ENCODE results near the gene DPH1. TPM values are rescaled to one million over a fixed set of nuclear protein-coding genes. Genes with fewer than 3 reads are reported as not detected.
"Not testable (repeated sequence)": the region's sequence is repeated elsewhere in the genome, so short reads cannot be mapped to it uniquely, and the experiment has no call there.

The DPH1 gene
- total RNA-seq = 10 to 100 TPM; 41.6 to 61.1 (median 49.3) TPM

DNA sequence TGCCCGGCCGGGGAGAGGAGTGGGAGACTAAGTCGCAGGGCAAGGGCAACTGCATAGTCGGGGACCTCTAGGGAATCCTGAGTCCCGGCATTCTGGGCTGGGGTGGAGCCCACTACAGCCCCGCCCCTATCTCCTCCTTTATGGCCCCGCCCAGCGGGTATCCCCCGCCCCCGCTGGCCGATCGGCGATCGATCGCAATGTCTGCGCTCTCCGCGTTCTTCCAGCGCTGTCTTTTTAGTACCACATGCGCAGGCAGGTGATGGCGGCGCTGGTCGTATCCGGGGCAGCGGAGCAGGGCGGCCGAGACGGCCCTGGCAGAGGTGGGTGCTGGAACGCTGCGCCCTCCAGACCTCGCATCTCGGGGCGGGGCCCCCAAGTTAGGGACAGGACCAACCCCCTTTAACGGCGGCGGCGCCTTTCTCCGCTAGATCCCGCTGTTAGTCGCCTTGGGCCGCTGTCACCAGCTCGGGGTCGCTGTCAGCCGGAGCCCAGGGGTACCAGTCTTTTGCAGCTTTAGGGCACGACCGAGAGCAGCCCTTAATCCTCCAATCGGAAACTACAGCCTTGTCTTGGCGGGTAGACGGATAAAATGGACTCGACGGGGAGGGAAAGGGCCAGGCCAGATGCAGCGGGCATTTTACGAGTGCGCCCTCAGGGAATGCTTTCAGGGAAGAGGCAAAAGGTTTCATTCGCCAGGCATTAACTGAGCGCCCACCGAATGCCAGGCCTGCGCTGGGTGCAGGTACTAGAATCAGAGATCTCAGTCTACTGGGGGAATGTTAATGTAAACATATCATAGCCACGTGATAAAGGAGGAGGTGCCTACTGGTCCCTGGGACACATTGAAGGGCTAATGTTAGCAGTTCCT, at the start of gene DPH1:
Gene DPH1, plus strand, starts transcription at position 243 of the 868 bp plus-strand sequence. Its CDS starts 17 bp downstream, at position 260.
- 1 to 3% methylated on average over 24 to 38 of the region's 59 CpGs for WGBS, 2 donors
- peak; percentile 78 to 84 for DNase-seq
- intact Hi-C loops (cut with DNase I) = no loop called here

DNA sequence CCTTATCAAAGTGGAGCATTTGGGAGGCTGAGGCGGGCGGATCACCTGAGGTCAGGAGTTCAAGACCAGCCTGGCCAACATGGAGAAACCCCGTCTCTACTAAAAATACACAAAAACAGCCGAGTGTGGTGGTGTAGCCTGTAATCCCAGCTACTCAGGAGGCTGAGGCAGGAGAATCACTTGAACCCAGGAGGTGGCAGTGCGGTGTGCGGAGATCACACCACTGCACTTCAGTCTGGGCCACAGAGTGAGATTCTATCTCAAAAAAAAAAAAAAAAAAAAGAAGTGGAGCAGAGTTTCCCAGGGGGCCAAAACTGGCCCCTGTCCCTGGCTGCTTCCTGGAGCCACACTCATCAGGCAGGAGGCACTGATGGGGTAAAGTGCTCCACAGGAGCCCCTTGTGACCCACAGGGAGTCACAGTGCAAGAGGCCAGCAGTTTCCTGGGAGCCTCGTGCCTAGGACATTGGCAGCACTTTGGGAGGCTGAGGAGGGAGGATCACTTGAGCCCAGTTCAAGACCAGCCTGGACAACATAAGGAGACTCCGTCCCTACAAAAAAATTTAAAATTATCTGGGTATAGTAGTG, 49.2 kb upstream of the DPH1 start:
- H3K4me3 ChIP-seq (replicated peaks in 1 of 3) = no peak overlapping the region
- no peak for DNase-seq
- intact Hi-C loops (cut with DNase I) = no loop called here
- no peaks in the 10 kb centered on the region for H3K9me3 ChIP-seq
- no peak for TF ChIP-seq POLR2A (IDR thresholded peaks at IDR 0.05)
- TF ChIP-seq, protein P1, sequence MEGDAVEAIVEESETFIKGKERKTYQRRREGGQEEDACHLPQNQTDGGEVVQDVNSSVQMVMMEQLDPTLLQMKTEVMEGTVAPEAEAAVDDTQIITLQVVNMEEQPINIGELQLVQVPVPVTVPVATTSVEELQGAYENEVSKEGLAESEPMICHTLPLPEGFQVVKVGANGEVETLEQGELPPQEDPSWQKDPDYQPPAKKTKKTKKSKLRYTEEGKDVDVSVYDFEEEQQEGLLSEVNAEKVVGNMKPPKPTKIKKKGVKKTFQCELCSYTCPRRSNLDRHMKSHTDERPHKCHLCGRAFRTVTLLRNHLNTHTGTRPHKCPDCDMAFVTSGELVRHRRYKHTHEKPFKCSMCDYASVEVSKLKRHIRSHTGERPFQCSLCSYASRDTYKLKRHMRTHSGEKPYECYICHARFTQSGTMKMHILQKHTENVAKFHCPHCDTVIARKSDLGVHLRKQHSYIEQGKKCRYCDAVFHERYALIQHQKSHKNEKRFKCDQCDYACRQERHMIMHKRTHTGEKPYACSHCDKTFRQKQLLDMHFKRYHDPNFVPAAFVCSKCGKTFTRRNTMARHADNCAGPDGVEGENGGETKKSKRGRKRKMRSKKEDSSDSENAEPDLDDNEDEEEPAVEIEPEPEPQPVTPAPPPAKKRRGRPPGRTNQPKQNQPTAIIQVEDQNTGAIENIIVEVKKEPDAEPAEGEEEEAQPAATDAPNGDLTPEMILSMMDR (IDR thresholded peaks at IDR 0.05) = no peak
- WGBS, 2 donors = 89 to 90% methylated on average over 8 of the region's 8 CpGs
- no peaks in the 10 kb centered on the region for H3K27me3 ChIP-seq
- H3K4me1 ChIP-seq = peaks cover 16 to 50% of the 10 kb centered on the region in 2 donors
- H3K27ac ChIP-seq = no peak overlapping the region
- H3K36me3 ChIP-seq = no peaks in the 10 kb centered on the region

More for the DNA sequence above, at the start of gene DPH1:
- H3K4me1 ChIP-seq = peaks cover 13 to 25% of the 10 kb centered on the region in 2 donors
- H3K27ac ChIP-seq = peak within 1 kb of the TSS in 2 of 3 donors; percentile 31 to 53
- no peaks in the 10 kb centered on the region for H3K27me3 ChIP-seq
- peaks cover 0 to 6% of the 10 kb centered on the region in 2 donors for H3K36me3 ChIP-seq
- H3K9me3 ChIP-seq = no peaks in the 10 kb centered on the region
- H3K4me3 ChIP-seq (replicated peaks in 1 of 3) = peak within 1 kb of the TSS; percentile 96 to 99 (median 98)
- TF ChIP-seq, protein P1 (IDR thresholded peaks at IDR 0.05) = peak in 1 of 6 experiments; percentile 17
- TF ChIP-seq POLR2A (IDR thresholded peaks at IDR 0.05) = peak in 1 of 2 donors; percentile 51

DNA sequence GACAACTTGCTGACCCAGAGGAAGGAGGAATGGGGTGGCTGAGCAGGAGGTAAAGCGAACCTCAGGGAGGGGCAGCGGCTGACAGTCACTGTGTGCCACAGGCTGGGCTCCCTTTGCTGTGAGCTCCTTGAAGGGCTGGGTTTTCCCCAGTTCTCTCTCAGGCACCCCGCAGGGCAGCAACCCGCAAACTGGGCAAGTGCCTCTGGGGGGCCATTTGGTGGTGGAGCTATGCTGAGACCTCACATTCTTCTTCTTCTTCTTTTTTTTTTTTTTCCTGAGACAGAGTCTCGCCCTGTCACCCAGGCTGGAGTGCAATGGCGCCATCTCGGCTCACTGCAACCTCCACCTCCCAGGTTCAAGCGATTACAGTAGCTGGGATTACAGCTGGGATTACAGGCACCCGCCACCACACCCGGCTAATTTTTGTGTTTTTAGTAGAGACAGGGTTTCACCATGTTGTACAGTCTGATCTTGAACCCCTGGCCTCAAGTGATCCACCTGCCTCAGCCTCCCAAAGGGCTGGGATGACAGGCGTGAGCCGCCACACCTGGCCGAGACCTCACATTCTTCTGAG, 47.1 kb upstream of the DPH1 start:
- WGBS, 2 donors = 88 to 90% methylated on average over 13 of the region's 13 CpGs
- H3K36me3 ChIP-seq; H3K4me3 ChIP-seq (replicated peaks in 1 of 3); H3K27ac ChIP-seq; intact Hi-C loops (cut with DNase I); H3K9me3 ChIP-seq; H3K27me3 ChIP-seq; DNase-seq: not testable (repeated sequence)
- H3K4me1 ChIP-seq = peaks cover 14 to 41% of the 10 kb centered on the region in 2 donors

DNA sequence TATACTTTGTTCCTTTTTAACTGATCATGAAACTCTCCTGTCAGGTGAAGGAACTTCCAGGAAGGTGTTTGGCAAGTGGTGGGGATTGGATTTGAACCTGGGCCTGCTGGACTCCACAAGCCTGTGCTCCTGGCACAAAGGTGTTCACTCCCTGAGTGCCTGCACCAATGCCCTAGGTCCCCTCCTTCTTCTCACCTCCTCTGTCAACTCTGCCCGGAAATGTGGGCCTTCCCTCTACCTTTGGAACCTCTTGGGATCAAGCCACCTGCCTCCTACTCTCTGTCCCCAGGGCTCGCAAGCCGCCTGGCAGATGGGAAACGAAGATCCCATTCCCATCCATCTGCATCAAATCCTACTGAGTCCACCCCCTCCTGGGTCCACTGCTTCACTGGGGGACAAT, 44.9 kb upstream of the DPH1 start:
- intact Hi-C loops (cut with DNase I) = no loop called here
- H3K9me3 ChIP-seq = no peaks in the 10 kb centered on the region
- no peaks in the 10 kb centered on the region for H3K36me3 ChIP-seq
- 89 to 92% methylated on average over 4 of the region's 4 CpGs for WGBS, 2 donors
- H3K27ac ChIP-seq = no peak overlapping the region
- TF ChIP-seq, protein P1 (IDR thresholded peaks at IDR 0.05) = no peak
- no peak for TF ChIP-seq POLR2A (IDR thresholded peaks at IDR 0.05)
- H3K27me3 ChIP-seq = no peaks in the 10 kb centered on the region
- H3K4me1 ChIP-seq = peaks cover 0 to 19% of the 10 kb centered on the region in 2 donors
- no peak for DNase-seq
- H3K4me3 ChIP-seq (replicated peaks in 1 of 3) = no peak overlapping the region

DNA sequence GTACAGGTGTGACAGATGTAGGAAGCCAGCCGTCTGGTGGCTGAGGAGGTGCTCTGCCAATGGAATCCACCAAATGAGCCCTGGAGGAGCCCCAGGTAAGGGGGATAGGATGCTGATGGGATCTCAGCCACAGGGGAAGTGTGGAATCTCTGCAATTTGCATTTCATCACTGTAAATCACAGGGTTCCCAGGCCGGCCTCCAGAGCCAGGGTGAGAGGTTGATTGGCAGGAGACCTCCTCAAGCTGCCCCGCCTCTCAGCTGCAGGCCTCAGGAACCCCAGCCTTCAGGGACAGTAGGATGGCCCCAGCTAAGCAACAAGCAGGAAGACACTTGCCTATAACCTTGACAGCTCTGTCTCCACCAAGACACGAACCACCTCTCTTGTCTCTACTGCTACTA, 44.3 kb upstream of the DPH1 start:
- peaks cover 0 to 13% of the 10 kb centered on the region in 2 donors for H3K4me1 ChIP-seq
- no peak overlapping the region for H3K4me3 ChIP-seq (replicated peaks in 1 of 3)
- no peak overlapping the region for H3K27ac ChIP-seq
- H3K36me3 ChIP-seq = no peaks in the 10 kb centered on the region
- H3K27me3 ChIP-seq = no peaks in the 10 kb centered on the region
- 89 to 90% methylated on average over 4 of the region's 4 CpGs for WGBS, 2 donors
- H3K9me3 ChIP-seq = no peaks in the 10 kb centered on the region
- intact Hi-C loops (cut with DNase I) = no loop called here
- TF ChIP-seq POLR2A (IDR thresholded peaks at IDR 0.05) = no peak
- TF ChIP-seq, protein P1 (IDR thresholded peaks at IDR 0.05) = no peak
- DNase-seq = no peak

Measured in thyroid gland (tissue), 4 donors.